HepG2 (cell line): ENCODE measurements around the gene KCNJ5. TPM values are rescaled to one million over a fixed set of nuclear protein-coding genes. Genes with fewer than 3 reads are reported as not detected.

Experiments
- ATAC-seq: fragments of 200-7000 bp; cut with Tn5 transposase; 3 replicates; pipeline ENCODE4 v1.9.1; 2020; ENCODE audit warnings: mild to moderate bottlenecking, moderate library complexity
- BruUV-seq: library from RNA; stranded (reverse); fragments of 400-500 nt; replicated peaks from 2 replicates; lab custom pipeline; 2021; lab: Mats Ljungman, UMichigan
- CTCF ChIA-PET: fragments of 300-600 bp; formaldehyde crosslinking; extraction: SDS; loops from one replicate; lab custom pipeline; 2021; ENCODE audit warnings: low total read pairs, inconsistent platforms, low intra/inter-chr PET ratio; lab: Yijun Ruan, JAX
- POLR2A ChIA-PET: fragments of 350-600 bp; sonication (Branson Sonifier 250); formaldehyde crosslinking; loops from one replicate; lab custom pipeline; 2020; ENCODE audit warnings: antibody characterized with exemption, inconsistent platforms; lab: Yijun Ruan, JAX
- DNase-seq: peaks from one replicate; pipeline ENCODE4 v3.0.0-alpha.2; 2015; ENCODE audit warnings: low spot score
- FAIRE-seq: peaks from 3 replicates; lab custom pipeline; 2011; peaks lifted over from hg19 to GRCh38; lab: Jason Lieb, UNC
- H2AFZ ChIP-seq: one replicate; pipeline ENCODE4 v1.6.1; 2011; ENCODE audit warnings: low read length, inconsistent platforms
- H3K27ac ChIP-seq: fragments of 300-600 bp; 3 replicates; pipeline ENCODE4 v1.8.0; 2011; ENCODE audit warnings: mixed run types, mild to moderate bottlenecking, mixed read lengths, low read length, inconsistent platforms; ENCODE audit not compliant: insufficient read depth; ENCODE audit errors: extremely low read length
- H3K27me3 ChIP-seq, 2 experiments: fragments of 200-600 bp in 1 of 2; 2 replicates in 1 of 2; 3 replicates in 1 of 2; pipeline versions ENCODE4 v1.6.0 to v1.8.0; 2011; ENCODE audit warnings: low read length in 2 of 2, mild to moderate bottlenecking in 2 of 2, moderate library complexity in 2 of 2, inconsistent platforms in 1 of 2; ENCODE audit not compliant: insufficient read depth in 2 of 2, control insufficient read depth in 1 of 2
- H3K36me3 ChIP-seq, 2 experiments: fragments of 200-600 bp in 1 of 2; replicated peaks in 1 of 2; 2 replicates in 1 of 2; 3 replicates in 1 of 2; pipeline versions ENCODE4 v1.5.1 to v1.8.0; 2011; ENCODE audit warnings: low read length in 2 of 2, inconsistent platforms in 1 of 2; ENCODE audit not compliant: insufficient read depth in 2 of 2, control insufficient read depth in 1 of 2
- H3K4me1 ChIP-seq: 2 replicates; pipeline ENCODE4 v1.5.1; 2012; ENCODE audit warnings: low read length, inconsistent platforms; ENCODE audit not compliant: insufficient read depth
- H3K4me2 ChIP-seq: 2 replicates; pipeline ENCODE4 v1.6.0; 2011; ENCODE audit warnings: low read depth, low read length, inconsistent platforms
- H3K4me3 ChIP-seq, 3 experiments: fragments of 200-600 bp in 1 of 3; sonication (generic), shearing (Covaris generic) in 1 of 3; replicated peaks in 1 of 3; 2 replicates each; pipeline ENCODE4 v1.5.1; 2011 to 2016; ENCODE audit warnings: low read length in 3 of 3, inconsistent platforms in 2 of 3, low read depth in 2 of 3, mild to moderate bottlenecking in 2 of 3, control low read depth in 1 of 3, mixed read lengths in 1 of 3; ENCODE audit not compliant: insufficient read depth in 1 of 3
- H3K79me2 ChIP-seq: one replicate; pipeline ENCODE4 v1.6.1; 2011; ENCODE audit warnings: low read length, inconsistent platforms; ENCODE audit not compliant: insufficient read depth
- H3K9ac ChIP-seq: 2 replicates; pipeline ENCODE4 v1.6.0; 2011; ENCODE audit warnings: mild to moderate bottlenecking, low read depth, low read length, inconsistent platforms; ENCODE audit not compliant: insufficient read depth
- H3K9me3 ChIP-seq: 2 replicates; pipeline ENCODE4 v1.5.1; 2012; ENCODE audit warnings: mild to moderate bottlenecking, low read length
- H4K20me1 ChIP-seq: 2 replicates; pipeline ENCODE4 v1.6.0; 2011; ENCODE audit warnings: inconsistent platforms, mild to moderate bottlenecking, low read length, moderate library complexity; ENCODE audit not compliant: insufficient read depth
- EHMT2 ChIP-seq: fragments of 200-600 bp; sonication (generic); IDR thresholded peaks from 2 replicates; pipeline ENCODE4 v1.7.0; 2017; ENCODE audit warnings: antibody characterized with exemption, low read depth, low read length, borderline replicate concordance
- JUNB ChIP-seq: sonication (generic); formaldehyde crosslinking; IDR thresholded peaks from 2 replicates; pipeline ENCODE4 v1.8.0; 2022; ENCODE audit warnings: missing genetic modification reagents, mild to moderate bottlenecking, borderline replicate concordance
- KAT2B ChIP-seq: fragments of 150-350 bp; IDR thresholded peaks from 2 replicates; pipeline ENCODE4 v1.6.1; 2014; ENCODE audit warnings: low read depth, low read length, borderline replicate concordance
- RFX1 ChIP-seq: fragments of 450-650 bp; IDR thresholded peaks from 2 replicates; pipeline ENCODE4 v1.6.1; 2017
- RNF2 ChIP-seq: fragments of 450-650 bp; conservative IDR thresholded peaks from 2 replicates; pipeline ENCODE4 v1.6.1; 2016; ENCODE audit warnings: low read depth
- TAF1 ChIP-seq: sonication (generic); formaldehyde crosslinking; IDR thresholded peaks from 2 replicates; pipeline ENCODE4 v1.4.0; 2020; ENCODE audit warnings: missing genetic modification reagents
- ZBTB21 ChIP-seq: sonication (generic); formaldehyde crosslinking; IDR thresholded peaks from 2 replicates; pipeline ENCODE4 v1.4.0; 2020; ENCODE audit warnings: missing genetic modification reagents
- ZNF430 ChIP-seq: sonication (generic); formaldehyde crosslinking; IDR thresholded peaks from 2 replicates; pipeline ENCODE4 v1.9.0; 2021; ENCODE audit warnings: mild to moderate bottlenecking, missing genetic modification reagents
- ZNF510 ChIP-seq: sonication (generic); formaldehyde crosslinking; IDR thresholded peaks from 2 replicates; pipeline ENCODE4 v1.4.0; 2020; ENCODE audit warnings: low read depth, mild to moderate bottlenecking, missing genetic modification reagents
- ZNF790 ChIP-seq: sonication (generic); formaldehyde crosslinking; IDR thresholded peaks from 2 replicates; pipeline ENCODE4 v1.8.0; 2022; ENCODE audit warnings: missing genetic modification reagents, mild to moderate bottlenecking, borderline replicate concordance
- WGBS: methylation state at CpG from one replicate; pipeline ENCODE4 v1.1.6; 2017; ENCODE audit warnings: low lambda C conversion rate; 5-methylcytosine and 5-hydroxymethylcytosine counted together
- in situ Hi-C: cut with HindIII; loops from 2 replicates; pipeline ENCODE4 v1.10.0; 2017; ENCODE audit warnings: low pct_unique_long_range_greater_than_20kb; ENCODE audit not compliant: extremely low pct_ligation_motif_present
- intact Hi-C: fragments of 100-400 bp; cut with micrococcal nuclease; formaldehyde crosslinking; loops from one replicate; pipeline ENCODE4 v1.10.0; 2022; ENCODE audit not compliant: unreplicated experiment
- polyA plus RNA-seq, 8 experiments: library from polyadenylated mRNA; depleted of rRNA in 3 of 8; stranded (reverse) in 7 of 8; unstranded in 1 of 8; fragments of >200 nt; fragmentation: Illumina TruSeq in 4 of 8; extraction: Trizol in 4 of 8; gene quantifications; 2 replicates each; pipeline versions ENCODE4 v1.2.1 to v1.2.3, GENCODE V29; 2011 to 2016; ENCODE audit warnings: low read depth in 4 of 8, missing spikeins in 1 of 8, mixed read lengths in 1 of 8; ENCODE audit not compliant: insufficient read depth in 1 of 8
- total RNA-seq, 5 experiments: library from RNA; depleted of rRNA; stranded (reverse); fragments of >200 nt; fragmentation: Illumina TruSeq; extraction: Trizol; gene quantifications; 2 replicates each; pipeline ENCODE4 v1.2.3, GENCODE V29; 2016; ENCODE audit warnings: low read depth in 1 of 5
- TF ChIP-seq, protein P1 (sequence below): sonication (generic); formaldehyde crosslinking; IDR thresholded peaks from 2 replicates; pipeline ENCODE4 v1.4.0; 2020; ENCODE audit warnings: mild to moderate bottlenecking, missing genetic modification reagents

KCNJ5 gene
- total and polyA plus RNA-seq, 2 of the 13 experiments (the other 11 are each of a cell fraction or from before 2014, with no cell fraction given) = not detected

DNA sequence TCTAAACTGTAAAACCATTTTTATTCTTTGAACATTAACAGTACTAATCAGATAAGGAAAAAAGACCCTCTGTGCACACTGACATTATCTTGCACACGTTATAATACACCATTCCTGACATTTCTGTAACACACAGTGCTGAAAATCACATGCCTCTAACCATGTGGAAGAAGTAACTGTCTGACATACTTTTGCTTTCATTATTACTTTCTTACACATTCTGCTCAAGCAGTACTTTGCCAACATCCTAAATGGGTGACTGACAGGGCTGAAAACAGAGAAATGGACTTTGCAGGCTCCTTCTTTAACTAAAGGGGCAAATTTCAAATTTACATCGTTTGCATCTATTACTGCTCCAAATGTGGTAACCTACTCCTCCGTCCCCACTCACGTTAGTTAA, 74.3 kb downstream of the KCNJ5 start:
- POLR2A ChIA-PET = no interaction called here

DNA sequence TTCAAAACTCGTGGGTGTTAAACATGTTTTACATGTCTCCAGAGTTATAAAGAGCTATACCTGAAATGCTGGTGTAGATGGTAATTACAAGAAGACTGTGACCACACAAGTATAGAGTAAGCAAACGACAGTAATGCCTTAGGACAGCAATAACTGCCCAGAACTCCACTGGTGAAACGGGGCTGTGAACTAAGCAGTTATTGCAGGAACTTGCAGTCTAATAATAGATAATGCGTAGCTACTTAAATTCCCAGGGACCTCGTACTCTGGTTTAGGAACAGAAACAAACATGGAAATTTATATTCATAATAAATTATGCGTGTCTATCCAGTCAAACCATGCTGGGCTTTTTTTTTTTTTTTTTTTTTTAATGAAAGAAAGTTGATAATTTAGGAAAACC, 76.4 kb downstream of the KCNJ5 start:
- in situ Hi-C loops = no loop called here
- ATAC-seq (no peak), FAIRE-seq (no peak), DNase-seq (no peak)
- no peaks in the 10 kb centered on the region for H3K27me3 ChIP-seq
- no peak overlapping the region for H3K4me2 ChIP-seq
- no peaks in the 10 kb centered on the region for H3K79me2 ChIP-seq
- CTCF ChIA-PET = no interaction called here
- H3K4me3 ChIP-seq = no peak overlapping the region
- no peak overlapping the region for H3K9ac ChIP-seq
- intact Hi-C loops = no loop called here
- TF ChIP-seq EHMT2 = no peak
- no peak for TF ChIP-seq ZBTB21 (CRISPR knock-in tag)
- TF ChIP-seq ZNF430 (CRISPR knock-in tag) = no peak
- TF ChIP-seq RFX1 = no peak
- TF ChIP-seq JUNB = no peak
- no peaks in the 10 kb centered on the region for H4K20me1 ChIP-seq
- peaks cover 3 to 28% of the 10 kb centered on the region in 2 experiments for H3K36me3 ChIP-seq
- POLR2A ChIA-PET = no interaction called here
- no TSS peak for BruUV-seq
- H3K4me1 ChIP-seq = no peaks in the 10 kb centered on the region
- H2AFZ ChIP-seq = no peak overlapping the region
- H3K27ac ChIP-seq = no peak overlapping the region
- 94% methylated on average over 6 of the region's 6 CpGs for WGBS
- H3K9me3 ChIP-seq = no peaks in the 10 kb centered on the region

More for the DNA sequence above, 74.3 kb downstream of the KCNJ5 start:
- Histone ChIP-seq H3K27ac (no peak overlapping the region), H2AFZ (no peak overlapping the region), H4K20me1 (no peaks in the 10 kb centered on the region), H3K4me2 (no peak overlapping the region), H3K27me3 (no peaks in the 10 kb centered on the region), H3K4me3 (no peak overlapping the region), H3K4me1 (no peaks in the 10 kb centered on the region), H3K36me3 (peaks cover 1 to 17% of the 10 kb centered on the region in 2 experiments; a peak in 4 of 5 replicates), H3K79me2 (no peaks in the 10 kb centered on the region), H3K9me3 (no peaks in the 10 kb centered on the region), H3K9ac (no peak overlapping the region)
- intact Hi-C loops = no loop called here
- CTCF ChIA-PET = no interaction called here
- in situ Hi-C loops = no loop called here
- no peak for TF ChIP-seq ZNF790
- no peak for TF ChIP-seq KAT2B
- no peak for TF ChIP-seq ZNF510 (CRISPR knock-in tag)
- no peak for TF ChIP-seq TAF1 (CRISPR knock-in tag)
- TF ChIP-seq RNF2 = no peak
- TF ChIP-seq, protein P1, sequence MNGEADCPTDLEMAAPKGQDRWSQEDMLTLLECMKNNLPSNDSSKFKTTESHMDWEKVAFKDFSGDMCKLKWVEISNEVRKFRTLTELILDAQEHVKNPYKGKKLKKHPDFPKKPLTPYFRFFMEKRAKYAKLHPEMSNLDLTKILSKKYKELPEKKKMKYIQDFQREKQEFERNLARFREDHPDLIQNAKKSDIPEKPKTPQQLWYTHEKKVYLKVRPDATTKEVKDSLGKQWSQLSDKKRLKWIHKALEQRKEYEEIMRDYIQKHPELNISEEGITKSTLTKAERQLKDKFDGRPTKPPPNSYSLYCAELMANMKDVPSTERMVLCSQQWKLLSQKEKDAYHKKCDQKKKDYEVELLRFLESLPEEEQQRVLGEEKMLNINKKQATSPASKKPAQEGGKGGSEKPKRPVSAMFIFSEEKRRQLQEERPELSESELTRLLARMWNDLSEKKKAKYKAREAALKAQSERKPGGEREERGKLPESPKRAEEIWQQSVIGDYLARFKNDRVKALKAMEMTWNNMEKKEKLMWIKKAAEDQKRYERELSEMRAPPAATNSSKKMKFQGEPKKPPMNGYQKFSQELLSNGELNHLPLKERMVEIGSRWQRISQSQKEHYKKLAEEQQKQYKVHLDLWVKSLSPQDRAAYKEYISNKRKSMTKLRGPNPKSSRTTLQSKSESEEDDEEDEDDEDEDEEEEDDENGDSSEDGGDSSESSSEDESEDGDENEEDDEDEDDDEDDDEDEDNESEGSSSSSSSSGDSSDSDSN (CRISPR knock-in tag) = no peak
- FAIRE-seq (no peak), DNase-seq (no peak), ATAC-seq (no peak)
- BruUV-seq = no TSS peak
- 69% methylated on average over 4 of the region's 4 CpGs for WGBS
